Neural crest cell (in vitro differentiated cells): ENCODE measurements around the gene YARS1. TPM values are rescaled to one million over a fixed set of nuclear protein-coding genes. Genes with fewer than 3 reads are reported as not detected.
A peak's percentile ranks its signal among the peaks of the same experiment; 100 is the strongest.

Experiments used
- DNase-seq: peaks from one replicate; pipeline ENCODE4 v3.0.0; 2021; ENCODE audit warnings: low read depth, mixed read lengths, low spot score
- H3K27ac Mint-ChIP-seq: one replicate; pipeline ENCODE4 v1.8.0; 2021; ENCODE audit warnings: mild to moderate bottlenecking, mixed read lengths; ENCODE audit not compliant: unreplicated experiment
- H3K27me3 Mint-ChIP-seq: 2 replicates; pipeline ENCODE4 v1.8.0; 2021; ENCODE audit warnings: low read depth, mild to moderate bottlenecking, mixed read lengths
- H3K36me3 Mint-ChIP-seq: 2 replicates; pipeline ENCODE4 v1.8.0; 2021; ENCODE audit warnings: low read depth, mild to moderate bottlenecking, mixed read lengths
- H3K4me1 Mint-ChIP-seq: 2 replicates; pipeline ENCODE4 v1.8.0; 2021; ENCODE audit warnings: mixed read lengths
- H3K4me3 Mint-ChIP-seq: one replicate; pipeline ENCODE4 v1.8.0; 2021; ENCODE audit warnings: mild to moderate bottlenecking, mixed read lengths
- H3K9me3 Mint-ChIP-seq: 2 replicates; pipeline ENCODE4 v1.8.0; 2021; ENCODE audit warnings: mixed read lengths
- CTCF ChIP-seq: fragments of 200-600 bp; sonication (generic); conservative IDR thresholded peaks from 2 replicates; pipeline ENCODE4 v1.5.0; 2021; ENCODE audit warnings: antibody characterized with exemption, mild to moderate bottlenecking
- total RNA-seq: library from RNA; stranded (reverse); gene quantifications from 2 replicates; pipeline ENCODE4 v1.2.1, GENCODE V29; 2021

YARS1 gene
- total RNA-seq, 1 donor from 2014 or later, result 140 TPM

DNA sequence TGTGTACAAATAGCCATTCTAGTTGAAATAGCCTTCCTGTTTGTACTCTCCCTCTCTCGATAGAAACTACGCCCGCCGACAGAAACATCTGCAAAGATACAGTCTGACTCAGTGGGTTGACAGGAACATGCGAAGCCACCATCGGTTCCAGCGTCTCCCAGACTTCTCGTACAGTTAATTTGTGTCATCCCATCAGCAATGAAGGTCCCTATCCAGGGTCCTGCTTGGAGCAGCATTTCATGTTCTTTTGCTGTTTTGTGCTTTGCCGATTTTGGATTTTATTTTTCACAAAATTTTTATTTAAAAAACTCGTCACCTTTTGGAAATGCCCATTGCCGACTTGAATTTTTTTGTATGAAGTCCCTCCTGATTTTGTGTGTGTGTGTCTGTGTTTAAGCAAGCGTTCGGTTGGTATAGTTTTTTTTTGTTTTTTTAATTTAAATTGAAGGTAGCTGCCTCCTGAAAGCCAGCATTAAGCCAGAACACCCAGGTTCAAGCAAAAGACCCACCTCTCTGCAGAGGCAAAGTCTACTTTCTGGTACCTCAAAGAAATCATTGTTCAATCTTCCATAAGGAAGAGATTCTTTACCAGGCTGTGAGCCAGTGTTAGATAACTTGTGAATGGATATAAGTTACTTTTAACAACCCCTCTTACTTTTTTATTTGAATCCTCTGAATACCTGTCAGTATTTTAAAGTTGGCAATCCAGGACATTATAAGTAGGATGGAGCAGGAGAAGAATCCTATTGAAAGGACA is 38.9 kb upstream of the YARS1 start:
- DNase-seq, result no peak
- no peak overlapping the region for H3K4me3 Mint-ChIP-seq
- H3K36me3 Mint-ChIP-seq, result peaks cover 2% of the 10 kb centered on the region
- H3K9me3 Mint-ChIP-seq, result no peaks in the 10 kb centered on the region
- no peak for TF ChIP-seq CTCF
- H3K4me1 Mint-ChIP-seq, result no peaks in the 10 kb centered on the region
- no peak overlapping the region for H3K27ac Mint-ChIP-seq
- no peaks in the 10 kb centered on the region for H3K27me3 Mint-ChIP-seq

DNA sequence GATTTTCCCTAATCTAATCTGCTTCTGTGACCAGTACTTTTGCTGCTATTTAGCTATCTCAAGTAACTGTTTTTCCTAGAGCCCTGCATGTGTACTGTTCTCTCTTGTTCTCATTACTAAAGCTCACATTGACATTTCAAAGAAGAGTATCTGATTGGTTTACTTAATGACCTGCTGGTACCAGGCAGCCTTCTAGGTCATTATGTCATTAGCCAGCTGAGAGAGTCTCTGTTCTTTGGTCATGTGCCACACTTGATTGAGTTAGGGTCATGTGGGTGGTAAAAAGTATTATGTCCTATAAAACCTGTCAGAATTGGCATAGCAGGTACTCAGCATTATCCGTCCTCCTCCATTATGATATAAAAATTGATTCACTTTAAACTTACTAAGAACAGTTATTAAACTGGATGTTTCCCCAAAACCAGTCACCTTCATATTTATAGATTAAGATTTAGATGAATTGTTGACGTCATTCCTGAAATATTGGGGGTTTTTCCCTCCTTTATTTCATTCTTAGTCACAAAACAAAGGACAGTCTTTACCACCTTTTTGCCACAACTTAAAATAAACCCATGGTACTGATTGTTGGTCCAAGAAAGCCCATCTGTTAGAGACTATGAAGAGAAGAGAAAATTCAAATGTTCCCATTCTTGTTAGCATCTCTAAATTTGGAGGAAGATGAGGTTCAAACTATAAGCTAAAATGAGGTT is 31.4 kb upstream of the YARS1 start:
- peaks cover 11% of the 10 kb centered on the region for H3K36me3 Mint-ChIP-seq
- no peak overlapping the region for H3K4me3 Mint-ChIP-seq
- H3K9me3 Mint-ChIP-seq, result no peaks in the 10 kb centered on the region
- H3K4me1 Mint-ChIP-seq, result peaks cover 8% of the 10 kb centered on the region
- no peaks in the 10 kb centered on the region for H3K27me3 Mint-ChIP-seq
- no peak overlapping the region for H3K27ac Mint-ChIP-seq
- no peak for TF ChIP-seq CTCF
- no peak for DNase-seq

- no peak for DNase-seq
- Mint-ChIP-seq H3K4me3 (no peak overlapping the region), H3K36me3 (peaks cover 17% of the 10 kb centered on the region), H3K9me3 (no peaks in the 10 kb centered on the region), H3K4me1 (no peaks in the 10 kb centered on the region), H3K27ac (no peak overlapping the region), H3K27me3 (no peaks in the 10 kb centered on the region)
- no peak for TF ChIP-seq CTCF
Observed at GRCh38 chr1:32831878-32832277, 14.7 kb upstream of the YARS1 start.

DNA sequence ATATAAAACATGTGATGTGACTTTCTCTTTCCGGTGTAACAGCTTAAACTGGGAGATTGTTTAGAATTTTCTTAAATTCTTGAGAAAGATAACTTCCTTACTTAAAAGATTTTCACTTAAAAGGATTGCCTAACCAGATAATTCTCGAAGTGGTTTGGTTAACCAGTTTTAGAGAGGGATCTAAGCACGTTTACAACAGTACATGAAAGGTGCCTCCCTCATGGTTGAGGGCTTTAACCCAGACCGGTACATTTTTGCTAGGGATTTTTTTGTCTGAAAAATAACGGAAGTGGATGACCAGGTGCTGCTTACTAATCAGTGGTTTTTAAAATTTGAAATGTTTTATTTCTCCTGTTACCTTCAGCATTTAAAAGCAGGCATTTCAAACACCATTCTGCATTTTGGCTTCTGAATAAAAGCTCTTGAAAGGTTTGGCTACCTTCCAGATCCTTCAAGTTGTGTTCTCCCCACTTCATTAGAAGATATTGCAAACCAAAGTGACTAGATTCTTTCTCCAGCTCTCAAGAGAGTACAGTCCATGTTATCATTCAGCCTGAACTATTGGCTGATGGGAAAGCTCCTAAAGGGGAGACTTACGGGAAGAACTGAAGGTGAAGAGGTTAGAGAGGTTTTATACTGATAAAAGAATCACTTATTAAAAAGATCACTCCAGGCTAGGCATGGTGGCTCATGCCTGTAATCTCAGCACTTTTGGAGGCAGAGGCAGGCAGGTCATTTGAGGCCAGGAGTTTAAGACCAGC is 13.1 kb upstream of the YARS1 start:
- TF ChIP-seq CTCF, result no peak
- H3K36me3 Mint-ChIP-seq, result peaks cover 11% of the 10 kb centered on the region
- no peak overlapping the region for H3K4me3 Mint-ChIP-seq
- H3K27ac Mint-ChIP-seq, result no peak overlapping the region
- no peaks in the 10 kb centered on the region for H3K4me1 Mint-ChIP-seq
- no peaks in the 10 kb centered on the region for H3K27me3 Mint-ChIP-seq
- DNase-seq, result no peak
- no peaks in the 10 kb centered on the region for H3K9me3 Mint-ChIP-seq

GRCh38 chr1:32828341-32828740 is 11.2 kb upstream of the YARS1 start:
- H3K36me3 Mint-ChIP-seq, result peaks cover 11% of the 10 kb centered on the region
- peak; percentile 56 for TF ChIP-seq CTCF
- no peak for DNase-seq
- no peaks in the 10 kb centered on the region for H3K9me3 Mint-ChIP-seq
- H3K4me3 Mint-ChIP-seq, result no peak overlapping the region
- H3K27me3 Mint-ChIP-seq, result no peaks in the 10 kb centered on the region
- H3K4me1 Mint-ChIP-seq, result no peaks in the 10 kb centered on the region
- no peak overlapping the region for H3K27ac Mint-ChIP-seq
